Rectal smooth muscle tissue (tissue), 1 donor: ENCODE results near the gene TBCB.
"Not testable (repeated sequence)": the region's sequence is repeated elsewhere in the genome, so short reads cannot be mapped to it uniquely, and the experiment has no call there.

Experiments used
- H3K27ac ChIP-seq: one replicate; pipeline ENCODE4 v1.7.0; 2013; ENCODE audit warnings: low read depth, low read length, inconsistent platforms
- H3K27me3 ChIP-seq: one replicate; pipeline ENCODE4 v1.7.0; 2013; ENCODE audit warnings: low read length; ENCODE audit not compliant: control insufficient read depth, insufficient read depth
- H3K36me3 ChIP-seq: one replicate; pipeline ENCODE4 v1.7.0; 2013; ENCODE audit warnings: low read length; ENCODE audit not compliant: control insufficient read depth, insufficient read depth
- H3K4me1 ChIP-seq: one replicate; pipeline ENCODE4 v1.7.0; 2013; ENCODE audit warnings: low read length; ENCODE audit not compliant: control insufficient read depth, insufficient read depth
- H3K4me3 ChIP-seq: one replicate; pipeline ENCODE4 v1.7.0; 2013; ENCODE audit warnings: low read length
- H3K9ac ChIP-seq: one replicate; pipeline ENCODE4 v1.7.0; 2013; ENCODE audit warnings: low read length

Gene TBCB

GRCh38 chr19:36172852-36173251 lies 57.6 kb downstream of the TBCB start:
- Histone ChIP-seq H3K4me3 (no peak overlapping the region), H3K36me3 (no peaks in the 10 kb centered on the region), H3K9ac (no peak overlapping the region), H3K27me3 (no peaks in the 10 kb centered on the region), H3K4me1 (peaks cover 2% of the 10 kb centered on the region), H3K27ac (no peak overlapping the region)

- H3K27me3 ChIP-seq, H3K4me1 ChIP-seq, H3K27ac ChIP-seq, H3K9ac ChIP-seq, H3K4me3 ChIP-seq, H3K36me3 ChIP-seq: not testable (repeated sequence)
Measured at GRCh38 chr19:36173846-36174245, 58.6 kb downstream of the TBCB start.
